GM18511 (cell line): Measurements from ENCODE around the gene TNIP1.

Source experiments
- ATAC-seq: cut with Tn5 transposase; IDR thresholded peaks from one replicate; pipeline ENCODE4 v1.9.1; 2021; ENCODE audit warnings: mild to moderate bottlenecking, moderate library complexity; ENCODE audit not compliant: unreplicated experiment

TNIP1 gene

DNA sequence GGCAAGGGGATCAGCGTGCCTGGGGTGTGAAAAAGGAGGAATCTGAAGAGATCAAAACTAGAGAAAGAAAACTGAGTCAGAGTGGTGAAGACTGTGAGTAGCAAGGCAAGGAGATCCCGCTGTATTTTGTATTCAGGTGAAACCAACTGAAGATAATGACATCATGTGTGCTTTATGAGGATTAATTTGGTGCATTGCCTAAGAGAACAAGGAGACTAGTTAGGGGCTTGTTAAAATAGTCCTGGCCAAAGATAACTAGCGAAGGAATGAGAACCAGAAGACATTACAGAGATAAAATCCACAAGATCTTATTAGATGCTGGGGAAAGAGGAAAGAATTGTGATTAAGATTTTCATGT lies 77.4 kb downstream of the TNIP1 start:
- ATAC-seq, result no peak

DNA sequence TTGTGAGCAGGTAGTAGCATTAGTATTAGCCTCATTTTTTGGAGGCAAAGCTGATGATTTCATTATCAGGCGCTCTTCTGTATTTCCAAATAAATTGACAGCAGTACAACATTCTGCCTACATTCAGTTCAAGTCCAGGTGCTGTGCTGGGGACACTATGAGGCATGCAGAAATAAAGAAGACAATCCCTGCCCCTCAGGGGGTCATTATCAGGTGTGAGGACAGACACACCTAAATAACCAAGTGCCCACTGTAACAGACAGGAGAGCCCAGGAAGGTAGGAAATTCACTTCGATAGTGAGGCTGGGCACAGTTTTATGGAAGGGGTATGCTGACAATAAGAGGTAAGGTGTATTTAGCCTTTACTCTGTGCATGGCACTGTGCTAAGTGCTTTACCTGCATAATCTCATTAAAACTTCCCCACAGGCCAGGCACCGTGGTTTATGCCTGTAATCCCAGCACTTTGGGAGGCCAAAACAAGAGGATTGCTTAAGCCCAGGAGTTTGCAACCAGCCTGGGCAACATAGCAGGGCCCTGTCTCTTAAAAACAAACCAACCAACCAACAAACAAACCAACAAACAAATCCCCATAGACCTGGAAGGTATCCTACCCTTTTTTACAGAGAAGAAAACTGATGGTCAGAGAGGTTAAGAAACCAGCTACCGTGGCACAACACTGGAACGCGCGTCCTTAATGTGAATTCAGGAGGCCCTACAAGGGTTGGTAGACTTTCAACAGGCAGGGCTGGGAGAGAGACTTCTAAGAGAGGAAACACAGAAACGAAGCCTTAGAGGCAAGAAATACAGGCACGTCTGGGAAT lies 77.9 kb downstream of the TNIP1 start:
- no peak for ATAC-seq

DNA sequence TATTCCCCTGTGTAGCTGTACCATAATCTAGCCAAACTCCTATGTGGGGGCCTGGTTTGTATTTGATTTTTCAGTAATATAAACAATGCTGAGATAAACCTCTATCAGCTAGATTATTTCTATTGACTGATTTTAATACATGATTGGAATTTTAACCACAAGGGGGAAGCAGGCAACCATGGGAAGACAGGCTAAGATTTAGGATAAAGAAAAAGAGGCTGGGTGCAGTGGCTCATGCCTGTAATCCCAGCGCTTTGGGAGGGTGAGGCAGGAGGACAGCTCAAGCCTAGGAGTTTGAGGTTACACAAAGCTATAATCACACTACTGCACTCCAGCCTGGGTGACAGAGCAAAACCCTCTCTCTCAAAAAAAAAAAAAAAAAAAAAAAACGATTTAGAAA lies 78.6 kb downstream of the TNIP1 start:
- ATAC-seq, result no peak

GRCh38 chr5:151001436-151001835 lies 79.4 kb downstream of the TNIP1 start:
- ATAC-seq, result no peak

- no peak for ATAC-seq
Measured at GRCh38 chr5:150999704-151000442, 81.0 kb downstream of the TNIP1 start.

GRCh38 chr5:150993826-150994412 lies 86.9 kb downstream of the TNIP1 start:
- no peak for ATAC-seq

DNA sequence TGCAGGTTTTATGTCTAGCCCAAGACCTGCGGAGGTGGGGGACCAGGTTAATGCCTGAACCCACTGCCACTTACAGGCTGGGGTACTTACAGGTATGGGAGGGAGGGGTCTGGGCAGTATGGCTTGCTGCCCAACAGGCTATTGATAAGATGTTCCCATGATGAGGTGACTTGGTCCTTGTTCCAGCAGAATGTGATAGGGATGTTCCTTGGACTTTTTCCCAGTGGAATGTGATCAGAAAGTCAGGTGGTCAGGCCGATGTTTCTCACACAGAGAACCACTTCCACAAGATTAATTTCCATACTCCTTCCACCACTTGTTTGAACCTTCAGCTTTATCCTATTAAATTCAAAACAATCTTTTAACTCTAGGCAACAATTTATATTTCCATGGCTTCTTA lies 87.4 kb downstream of the TNIP1 start:
- ATAC-seq, result no peak

- ATAC-seq, result no peak
Measured at GRCh38 chr5:150992705-150993104, 88.1 kb downstream of the TNIP1 start.

- ATAC-seq, result no peak
Measured at GRCh38 chr5:150989695-150990094, 91.1 kb downstream of the TNIP1 start.

- ATAC-seq, result no peak
Measured at GRCh38 chr5:150987746-150988145, 93.1 kb downstream of the TNIP1 start.
